Stimulated activated CD8-positive, alpha-beta memory T cell treated with anti-CD3 and anti-CD28 coated beads, Interleukin-2, amount 100 ng/mL, for 48 hours (primary cell): Measurements from ENCODE around the gene TSPAN2.

Experiments
- DNase-seq, 2 donors: peaks; one replicate each; pipeline ENCODE4 v3.0.0-alpha.2; 2020; ENCODE audit warnings: low read depth in 2 of 2

The TSPAN2 gene

DNA sequence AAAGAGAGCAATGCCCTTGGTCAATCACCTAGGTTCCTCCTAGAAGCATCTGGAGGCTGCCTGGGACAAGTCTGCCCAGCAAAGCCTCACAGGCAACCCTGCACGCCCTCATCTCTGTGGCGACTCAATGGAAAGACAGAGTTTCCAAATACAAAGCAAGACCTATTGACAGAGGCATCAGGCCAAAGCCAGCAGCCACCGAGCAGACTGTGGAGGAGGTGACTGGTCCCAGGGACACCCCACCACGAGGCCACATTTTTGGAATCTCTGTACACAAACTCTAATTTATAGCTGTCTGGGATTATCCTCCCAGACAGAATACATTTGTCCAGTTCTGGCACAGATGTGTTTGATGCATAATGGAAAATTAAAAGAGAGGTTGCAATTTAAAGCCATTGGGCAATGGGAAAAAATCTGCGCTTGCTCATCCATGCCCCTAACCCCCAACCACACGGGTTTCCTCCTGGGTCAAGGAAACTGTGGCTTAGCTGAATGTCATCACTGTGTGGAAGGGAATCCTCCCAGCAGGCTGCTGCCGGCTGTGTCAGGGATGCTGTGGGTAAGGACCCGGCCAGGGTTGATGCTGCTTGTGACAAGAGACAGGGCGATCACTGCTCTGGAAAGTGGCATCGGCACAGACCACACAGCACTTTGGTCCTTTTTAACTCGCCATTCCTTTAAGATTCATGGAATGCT, 14.3 kb downstream of the TSPAN2 start:
- no peak for DNase-seq

DNA sequence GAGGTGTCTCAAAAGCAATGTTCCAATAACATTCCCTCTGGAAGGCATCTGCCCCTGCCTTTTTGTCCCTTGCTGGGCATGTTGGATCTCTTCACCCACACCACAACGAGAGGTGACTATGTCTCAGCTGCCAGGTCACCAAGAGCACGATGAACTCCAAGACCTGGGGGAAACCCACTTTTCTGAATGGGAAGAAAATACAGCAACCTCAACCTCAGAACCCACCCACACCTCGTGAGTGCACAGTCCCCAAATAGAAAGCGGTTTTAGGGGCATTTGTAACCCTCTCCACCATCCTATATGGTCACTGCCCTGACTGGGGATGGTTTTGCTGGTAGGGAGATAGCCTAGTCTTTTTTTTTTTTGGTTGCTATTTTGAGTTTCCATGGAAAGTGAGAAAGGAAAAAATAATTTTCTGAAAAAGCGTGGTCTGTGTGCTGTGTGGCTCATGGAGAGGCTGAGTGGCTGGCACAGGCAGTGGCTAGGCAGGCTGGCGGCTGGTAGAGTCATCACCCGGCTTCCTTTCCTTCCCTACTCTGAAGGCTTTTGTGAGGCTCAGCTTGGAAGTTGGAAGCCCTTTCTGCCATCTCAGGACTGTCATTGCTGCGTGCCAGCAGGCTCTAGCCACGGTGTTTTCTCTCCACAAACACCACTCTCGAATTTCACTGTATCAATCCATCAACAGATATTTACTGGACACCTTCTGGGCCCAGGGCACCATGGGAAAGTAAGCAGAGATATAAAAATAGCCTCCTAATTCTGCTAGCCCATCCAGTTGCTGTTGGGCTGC, 15.8 kb downstream of the TSPAN2 start:
- DNase-seq: no peak

DNA sequence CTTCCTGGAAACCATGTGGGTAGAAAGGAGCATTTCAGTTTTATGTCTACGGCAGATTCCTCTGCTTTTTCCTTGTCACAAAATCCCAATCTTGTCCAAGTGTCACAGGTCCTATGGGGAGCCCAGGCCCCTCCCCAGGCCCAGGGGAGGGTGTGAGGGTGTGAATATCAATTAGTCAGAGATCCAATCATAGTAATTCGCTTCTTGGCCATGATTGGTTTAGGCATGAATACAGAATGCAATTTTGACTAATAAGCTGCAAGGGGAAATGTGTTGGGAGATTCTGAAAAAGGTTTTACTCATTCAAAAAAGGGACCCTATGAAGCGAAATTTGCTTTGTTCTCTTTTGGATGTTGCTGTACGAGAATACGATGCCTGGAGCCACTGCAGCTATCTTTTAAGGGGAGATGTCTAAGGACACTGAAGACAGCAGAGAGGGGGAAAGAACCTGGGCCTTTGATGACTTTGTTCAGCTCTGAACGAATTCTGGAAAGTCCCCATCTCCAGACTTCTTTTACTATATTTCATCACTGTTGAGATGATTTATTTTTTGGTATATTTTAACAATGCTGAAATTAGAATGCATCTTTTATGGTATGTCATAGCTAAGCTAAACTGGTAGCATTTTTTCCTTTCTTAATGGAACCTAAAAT, 18.2 kb downstream of the TSPAN2 start:
- DNase-seq: no peak

DNA sequence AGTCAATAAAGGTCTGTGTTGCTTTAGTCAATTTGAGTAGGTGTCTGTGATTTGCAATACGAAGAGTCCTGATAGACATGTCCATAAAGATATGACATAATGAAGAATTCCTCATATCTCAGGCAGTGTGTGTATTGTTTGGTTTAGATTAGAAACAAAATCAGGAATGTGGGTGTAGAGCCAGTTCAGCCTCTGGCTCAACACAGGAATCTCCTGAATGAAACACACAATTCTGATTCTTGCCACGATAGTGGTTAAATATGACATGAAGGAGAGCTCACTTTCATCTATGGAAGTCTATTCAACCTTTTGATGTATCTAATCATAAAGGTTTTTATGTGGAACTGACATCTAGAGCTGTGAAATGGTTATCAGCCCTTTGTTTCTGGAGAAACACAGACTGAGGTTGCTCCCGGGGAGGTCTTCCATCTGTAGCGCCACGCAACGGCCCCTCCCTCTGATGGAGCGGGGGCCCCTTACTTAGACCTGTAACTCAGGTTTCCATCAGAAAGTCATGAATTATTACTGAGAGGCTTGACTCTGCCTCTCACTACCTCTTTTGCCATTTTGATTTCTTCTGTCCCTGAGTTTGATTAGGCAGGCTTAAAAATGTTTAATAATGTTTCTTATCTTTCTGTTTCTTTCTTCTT, 19.5 kb downstream of the TSPAN2 start:
- DNase-seq: no peak

DNA sequence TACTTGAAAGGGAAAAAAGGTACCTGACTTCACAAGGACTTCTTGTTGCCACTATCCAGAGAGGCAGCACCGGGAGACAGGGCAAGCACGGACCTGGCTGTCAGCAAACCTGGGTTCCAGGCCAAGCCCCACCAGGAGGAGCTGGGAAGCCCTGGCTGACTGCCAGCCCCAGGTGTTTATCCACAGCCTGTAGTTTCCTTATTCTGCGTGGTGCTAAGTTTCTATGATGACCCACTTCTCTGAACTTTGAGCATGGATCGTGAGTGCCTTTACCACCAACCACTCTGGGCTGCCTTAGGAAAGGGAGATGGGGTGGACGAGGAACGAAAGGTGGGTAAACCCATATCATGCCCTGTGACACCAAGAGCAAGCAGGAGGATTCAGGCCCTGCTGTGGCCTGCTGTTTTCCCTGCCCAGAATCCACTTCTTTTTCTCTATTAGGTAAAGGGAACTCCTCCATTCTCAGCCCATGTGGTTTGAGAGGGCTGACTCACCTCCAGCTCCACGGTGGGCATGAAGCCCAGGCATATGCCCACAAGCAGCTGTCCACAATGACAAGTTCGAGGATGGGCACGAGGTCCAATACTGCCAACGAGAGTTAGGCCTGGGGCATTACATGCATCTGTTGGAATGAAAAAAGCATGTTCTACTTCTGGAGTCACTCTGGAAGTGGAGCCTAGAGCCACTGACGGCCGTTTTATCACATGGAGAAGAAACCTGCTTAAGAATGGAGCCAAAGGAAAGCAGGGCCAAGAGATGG, 20.3 kb downstream of the TSPAN2 start:
- no peak for DNase-seq

DNA sequence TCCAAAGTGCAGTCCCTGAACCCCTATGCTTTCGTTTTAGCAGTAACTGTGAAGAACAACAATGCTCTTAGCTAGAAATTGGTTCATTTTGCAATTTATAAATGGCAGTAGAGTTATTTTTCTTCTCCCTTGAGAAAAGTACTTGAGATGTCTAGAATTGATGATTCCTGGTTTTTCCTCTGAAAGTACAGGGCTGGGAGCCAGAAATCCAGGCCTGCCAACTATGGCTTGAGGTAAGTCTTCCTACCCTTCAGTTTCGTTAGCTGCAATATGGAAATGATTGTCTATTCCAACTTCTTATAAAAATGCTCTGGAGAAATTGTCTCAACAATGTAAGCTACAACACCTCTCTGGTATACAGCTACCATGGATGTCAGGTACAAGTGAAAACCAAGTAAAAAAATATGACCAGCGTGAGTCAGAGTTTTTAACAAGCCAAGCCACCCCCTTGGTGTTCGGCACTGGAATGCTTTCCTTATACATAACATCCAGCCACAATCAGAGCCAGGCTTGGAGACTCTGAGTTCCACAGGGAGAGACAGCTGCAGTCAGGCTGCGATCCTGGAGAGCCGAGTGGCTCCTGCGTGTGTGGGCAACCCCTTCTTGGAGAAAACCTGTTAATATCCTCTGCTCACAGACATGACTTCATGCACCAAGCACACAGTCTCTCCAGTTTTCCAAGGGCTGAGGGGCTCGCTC, 22.0 kb downstream of the TSPAN2 start:
- no peak for DNase-seq

DNA sequence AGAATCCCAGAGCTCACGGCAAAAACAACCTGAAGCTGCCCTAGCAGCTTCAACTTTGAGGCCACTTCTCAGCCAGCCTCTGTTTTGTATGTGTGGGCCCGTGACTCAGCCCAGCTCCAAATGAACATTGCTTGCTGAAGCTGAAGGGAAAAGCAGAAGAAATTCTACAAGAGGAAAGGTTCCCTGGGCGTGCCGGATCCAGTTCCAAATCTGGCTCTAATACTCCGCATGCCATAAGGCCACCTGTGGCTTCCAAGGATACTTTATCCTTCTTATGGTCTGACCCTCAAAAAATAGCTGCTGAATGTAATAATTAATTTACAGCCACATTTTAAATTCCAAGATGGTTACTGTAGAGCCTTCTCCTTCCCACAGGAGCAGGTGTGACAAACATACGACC, 24.3 kb downstream of the TSPAN2 start:
- no peak for DNase-seq

DNA sequence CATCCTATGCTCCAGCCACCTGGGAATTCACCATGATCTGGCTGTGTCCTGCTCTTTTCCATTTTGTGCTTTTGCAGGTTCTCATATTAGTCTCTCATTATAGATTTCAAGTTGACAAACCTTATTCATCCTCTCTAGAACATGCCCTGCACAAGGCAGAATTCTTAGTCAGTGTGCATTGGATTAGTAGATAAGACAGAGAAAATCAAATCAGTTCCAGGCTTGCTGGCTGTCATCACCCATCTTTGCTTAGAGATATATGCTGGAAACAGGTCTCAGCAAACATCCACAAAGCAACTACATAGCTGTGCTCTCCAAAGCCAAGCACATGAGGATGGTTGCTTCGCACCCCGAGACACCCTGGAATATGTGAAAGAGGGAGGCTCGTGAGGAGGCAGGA, 24.8 kb downstream of the TSPAN2 start:
- no peak for DNase-seq

DNA sequence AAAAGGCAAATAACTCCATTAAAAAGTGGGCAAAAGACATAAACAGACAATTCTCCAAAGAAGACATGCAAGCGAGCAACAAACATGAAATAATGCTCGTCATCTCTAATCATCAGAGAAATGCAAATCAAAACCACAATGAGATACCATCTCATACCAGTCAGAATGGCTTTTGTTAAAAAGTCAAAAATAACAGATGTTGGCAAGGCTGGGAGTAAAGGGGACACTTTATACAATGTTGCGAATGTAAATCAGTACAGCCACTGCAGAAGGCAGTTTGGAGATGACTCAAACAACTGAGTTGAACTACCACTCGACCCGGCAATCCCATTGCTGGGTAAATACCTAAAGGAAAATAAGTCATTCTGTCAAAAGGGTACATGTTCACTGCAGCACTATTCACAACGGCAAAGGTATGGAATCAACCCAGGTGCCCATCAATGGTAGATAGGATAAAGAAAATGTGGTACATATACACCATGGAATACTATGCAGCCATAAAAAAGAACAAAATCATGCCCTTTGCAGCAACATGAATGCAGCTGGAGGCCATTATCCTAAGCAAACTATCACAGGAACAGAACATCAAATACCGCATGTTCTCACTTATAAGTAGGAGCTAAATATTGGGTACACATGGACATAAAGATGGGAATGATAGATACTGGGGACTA, 25.9 kb downstream of the TSPAN2 start:
- DNase-seq: no peak

DNA sequence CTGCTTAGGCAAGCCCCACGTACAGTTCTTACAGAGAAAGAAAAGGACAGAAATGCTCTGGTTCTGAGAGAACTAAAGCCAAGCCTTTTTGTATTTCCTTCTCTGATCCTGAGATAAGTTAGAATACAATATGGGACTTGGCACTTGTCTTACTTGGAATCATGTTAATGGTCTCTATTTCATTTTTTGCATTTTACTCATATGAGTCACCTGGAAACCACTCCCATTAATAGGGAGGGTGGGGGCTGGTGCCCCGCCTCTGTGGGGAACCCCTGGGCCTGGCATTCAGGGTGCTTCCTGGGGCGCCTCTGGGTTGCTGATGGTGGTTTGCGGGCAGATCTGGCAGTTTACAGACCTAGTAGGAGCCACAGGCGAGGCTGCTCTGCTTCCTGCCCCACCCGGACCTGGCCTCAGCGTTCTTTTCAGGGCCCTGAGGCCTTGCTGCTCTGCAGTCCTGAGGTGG, 26.7 kb downstream of the TSPAN2 start:
- peak; percentile 70 to 72 for DNase-seq

DNA sequence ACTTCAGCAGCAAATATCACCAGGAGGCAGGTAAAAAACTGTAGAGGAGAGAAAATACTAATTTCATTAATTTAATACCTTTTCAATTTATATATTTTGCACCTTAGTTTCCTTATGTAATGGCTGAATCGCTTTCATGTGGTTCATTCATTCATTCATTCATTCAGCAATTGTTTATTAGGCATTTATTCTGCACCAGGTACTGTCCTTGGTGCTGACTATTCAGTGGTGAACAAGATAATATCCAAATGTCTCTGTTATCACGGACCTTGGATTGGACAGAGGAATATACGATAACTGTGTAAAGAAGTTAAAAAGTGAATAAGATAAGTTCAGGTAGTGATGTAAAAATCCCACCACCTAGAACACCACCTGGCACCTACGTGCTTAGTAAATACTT, 28.8 kb downstream of the TSPAN2 start:
- no peak for DNase-seq

DNA sequence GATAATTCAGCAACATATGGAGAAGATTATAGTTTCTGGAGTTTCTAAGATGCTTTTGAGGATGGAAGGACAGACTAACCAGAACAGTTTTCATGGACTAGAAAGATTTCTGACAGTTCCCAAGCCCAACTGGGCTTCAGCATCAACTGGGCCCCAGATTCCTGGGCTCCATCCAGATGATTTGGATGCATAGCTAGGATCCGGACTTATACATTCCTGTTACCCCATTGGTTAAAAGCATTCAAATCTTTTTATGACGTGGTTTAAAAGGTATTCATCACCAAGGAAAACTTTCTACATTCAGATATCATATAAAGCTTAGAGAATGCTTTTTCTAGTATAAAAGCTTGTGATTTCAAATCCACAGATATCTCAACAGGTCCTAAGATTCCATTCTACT, 30.0 kb downstream of the TSPAN2 start:
- no peak for DNase-seq

DNA sequence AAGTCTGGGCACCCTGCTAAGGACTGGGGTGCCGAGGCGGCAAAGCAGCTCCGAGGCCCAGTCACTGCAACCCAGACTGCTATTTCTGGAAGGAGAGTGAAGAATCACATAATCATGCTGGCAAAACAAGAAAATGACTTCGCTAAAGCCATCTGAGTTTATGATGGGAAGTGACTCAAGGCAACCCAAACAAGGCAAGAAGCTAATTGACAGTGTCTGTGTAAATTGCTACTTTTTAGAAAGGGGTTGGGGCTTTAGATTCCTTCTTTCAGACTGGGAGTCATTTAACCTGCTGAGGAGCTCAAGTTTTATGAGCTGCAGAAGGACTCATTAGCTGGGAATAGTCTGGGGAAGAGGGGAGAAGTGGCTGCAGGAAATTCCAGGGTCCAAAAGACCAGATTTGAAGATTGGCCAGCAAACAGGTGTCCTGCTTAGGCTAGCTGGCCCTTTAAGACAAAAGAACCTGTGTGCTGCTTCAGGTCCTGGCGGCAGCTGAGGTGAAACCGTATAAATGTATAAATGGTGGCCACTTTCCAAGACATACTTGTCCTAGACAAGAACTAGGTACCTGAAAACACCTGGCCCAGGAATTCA, 31.5 kb downstream of the TSPAN2 start:
- DNase-seq: no peak

DNA sequence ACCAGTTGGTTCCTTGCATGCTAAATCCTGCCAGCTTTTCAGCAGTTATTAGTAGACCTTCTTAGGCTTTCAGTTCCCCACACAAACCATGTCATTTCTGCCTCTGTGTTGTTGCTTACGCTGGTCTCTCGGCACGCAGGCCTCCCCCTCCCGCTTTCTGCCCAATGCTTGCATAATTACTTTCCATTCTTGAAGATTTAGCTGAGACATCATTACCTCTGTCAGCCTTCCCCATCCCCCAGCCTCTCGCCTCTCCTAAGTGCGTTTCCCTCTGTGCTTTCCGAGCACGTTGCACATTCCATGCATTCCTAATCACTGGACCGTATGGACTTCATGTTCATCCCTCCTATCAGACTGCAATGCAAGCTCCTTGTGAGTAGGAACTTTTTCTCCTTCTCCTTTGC, 32.9 kb downstream of the TSPAN2 start:
- no peak for DNase-seq

DNA sequence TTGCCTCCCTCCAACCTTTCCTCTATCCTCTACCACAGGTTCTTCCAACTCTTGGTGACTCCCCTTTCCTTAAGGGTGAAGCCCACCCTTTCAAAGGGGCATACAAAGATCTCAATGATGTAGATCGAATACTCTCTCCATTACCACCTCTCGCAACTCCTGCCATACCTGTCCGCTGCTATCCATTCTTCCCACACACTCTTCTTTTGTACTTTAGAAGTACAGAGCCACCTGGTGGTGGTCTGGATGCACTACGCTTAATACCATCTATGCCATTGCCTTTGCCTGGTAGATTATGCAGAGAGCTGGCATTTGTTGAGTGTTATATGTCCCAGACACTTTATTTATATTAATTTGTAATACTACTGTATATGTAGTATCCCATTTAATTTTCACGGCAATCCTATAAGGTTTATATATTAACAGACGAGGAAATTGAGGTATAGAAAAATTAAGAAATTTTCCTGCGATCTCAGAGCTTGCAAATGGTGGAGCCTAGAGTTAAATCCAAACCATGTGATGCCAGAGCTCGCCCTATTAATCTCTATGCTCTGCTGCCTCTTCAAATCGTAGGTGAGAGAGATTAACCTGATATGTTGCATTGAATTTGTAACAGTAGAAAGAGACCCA, 36.7 kb downstream of the TSPAN2 start:
- no peak for DNase-seq

DNA sequence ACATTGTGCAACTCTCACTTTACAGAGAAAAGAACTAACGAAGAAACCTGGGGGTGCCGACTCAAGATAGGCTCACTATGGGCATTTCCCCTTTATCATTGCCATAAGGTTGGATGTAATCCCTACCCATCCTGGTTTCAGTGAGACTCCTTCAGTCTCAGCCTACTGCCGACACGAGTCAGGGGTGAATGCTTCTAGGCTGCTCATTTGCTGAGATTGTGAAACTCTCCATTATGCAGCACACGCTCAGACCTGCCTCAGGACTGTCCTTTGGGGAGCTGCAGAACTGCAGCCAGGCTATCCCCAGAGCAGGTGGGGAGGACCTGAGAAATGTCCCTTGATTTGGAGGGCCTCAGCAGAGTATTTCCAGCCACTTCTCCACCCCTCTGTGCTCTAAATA, 37.5 kb downstream of the TSPAN2 start:
- no peak for DNase-seq

DNA sequence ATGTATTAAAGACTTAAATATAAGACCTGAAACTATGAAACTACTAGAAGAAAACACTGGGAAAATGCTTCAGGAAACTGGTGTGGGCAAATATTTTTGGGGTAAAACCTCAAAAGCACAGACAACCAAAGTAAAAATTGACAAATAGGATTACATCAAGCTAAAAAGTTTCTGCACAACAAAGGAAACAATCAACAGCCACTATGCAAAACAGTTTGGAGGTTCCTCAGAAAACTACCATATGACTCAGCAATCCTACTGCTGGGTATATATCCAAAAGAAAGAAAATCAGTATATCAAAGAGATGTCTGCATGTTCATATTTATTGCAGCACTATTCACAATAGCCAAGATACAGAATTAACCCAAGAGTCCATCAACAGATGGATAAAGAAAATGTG, 42.6 kb downstream of the TSPAN2 start:
- no peak for DNase-seq

DNA sequence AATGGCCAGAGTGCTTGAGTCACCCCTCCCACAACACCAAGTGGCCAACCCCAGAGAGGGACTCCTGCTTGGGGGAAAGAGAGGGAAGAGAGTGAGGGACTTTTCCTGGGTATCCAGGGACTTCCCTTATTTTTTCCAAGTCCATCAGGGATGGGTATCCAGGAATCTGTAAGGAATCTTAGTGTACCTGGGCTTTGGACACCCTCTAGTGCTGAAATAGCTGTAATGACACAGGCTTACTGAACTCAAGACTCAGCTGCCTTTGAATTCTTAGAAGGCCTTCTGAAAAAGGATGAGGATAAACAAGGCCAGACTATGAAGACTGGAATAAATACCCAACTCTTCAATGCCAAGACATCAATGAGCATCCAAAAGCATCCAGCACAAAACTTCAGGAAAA, 47.6 kb downstream of the TSPAN2 start:
- no peak for DNase-seq

DNA sequence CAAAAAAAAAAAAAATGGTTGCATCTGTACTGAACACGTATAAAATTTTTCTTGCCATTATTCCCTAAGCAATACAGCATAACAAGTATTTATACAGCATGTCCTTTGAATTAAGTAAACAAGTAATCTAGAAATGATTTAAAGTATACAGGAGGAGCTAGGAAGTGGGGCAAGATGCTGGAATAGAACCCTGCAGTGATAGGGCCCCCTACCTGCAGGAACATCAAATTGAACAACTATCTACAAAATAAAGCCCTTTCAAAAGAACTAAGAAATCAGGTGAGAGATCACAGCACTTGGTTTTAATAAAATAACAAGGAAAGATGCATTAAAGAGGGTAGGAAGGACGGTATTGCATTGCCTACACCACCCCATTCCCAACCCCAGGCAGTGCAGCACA, 48.8 kb downstream of the TSPAN2 start:
- no peak for DNase-seq
